ENCODE measurements around the gene NEK6. TPM values are rescaled to one million over a fixed set of nuclear protein-coding genes. Genes with fewer than 3 reads are reported as not detected.

NEK6 gene
- total RNA-seq, 4 donors from 2014 or later, result 6.0 to 14.7 (median 9.1) TPM

DNA sequence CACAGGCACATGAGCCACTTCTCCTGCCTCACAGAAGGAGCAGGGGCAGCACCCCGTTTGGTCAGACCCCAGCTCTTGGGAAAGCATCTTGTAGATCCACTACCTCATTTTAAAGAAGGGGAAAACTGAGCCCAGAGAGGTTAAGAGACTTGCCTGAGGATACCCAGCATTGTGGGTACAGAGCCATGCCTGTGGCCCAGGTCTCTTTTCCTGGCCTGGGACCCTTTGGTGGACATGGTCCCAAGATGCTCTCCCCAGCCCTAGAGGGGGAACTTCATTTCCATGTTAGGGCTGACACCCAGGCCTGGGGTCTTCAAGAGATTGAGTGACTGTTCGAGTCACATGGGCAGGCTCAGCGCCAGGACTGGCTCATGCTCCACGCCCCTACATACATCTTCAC is 64.2 kb downstream of the NEK6 start:
- DNase-seq (ENCODE audit: low spot score in 2 of 2), result no peak
- intact Hi-C loops (cut with DNase I; ENCODE audit: low total_unique reads), result loop anchor here (10.0 kb wide), 1 partner anchor 187 kb away; no protein-coding TSS in a partner anchor
- 75 to 93% methylated on average over 4 of the region's 4 CpGs for WGBS, 2 donors
- TF ChIP-seq CTCF (IDR thresholded peaks at IDR 0.05) (no peak), POLR2A (IDR thresholded peaks at IDR 0.05) (no peak)
- H3K4me3 ChIP-seq (ENCODE audit: low read depth, poor library complexity, severe bottlenecking), result no peak overlapping the region

DNA sequence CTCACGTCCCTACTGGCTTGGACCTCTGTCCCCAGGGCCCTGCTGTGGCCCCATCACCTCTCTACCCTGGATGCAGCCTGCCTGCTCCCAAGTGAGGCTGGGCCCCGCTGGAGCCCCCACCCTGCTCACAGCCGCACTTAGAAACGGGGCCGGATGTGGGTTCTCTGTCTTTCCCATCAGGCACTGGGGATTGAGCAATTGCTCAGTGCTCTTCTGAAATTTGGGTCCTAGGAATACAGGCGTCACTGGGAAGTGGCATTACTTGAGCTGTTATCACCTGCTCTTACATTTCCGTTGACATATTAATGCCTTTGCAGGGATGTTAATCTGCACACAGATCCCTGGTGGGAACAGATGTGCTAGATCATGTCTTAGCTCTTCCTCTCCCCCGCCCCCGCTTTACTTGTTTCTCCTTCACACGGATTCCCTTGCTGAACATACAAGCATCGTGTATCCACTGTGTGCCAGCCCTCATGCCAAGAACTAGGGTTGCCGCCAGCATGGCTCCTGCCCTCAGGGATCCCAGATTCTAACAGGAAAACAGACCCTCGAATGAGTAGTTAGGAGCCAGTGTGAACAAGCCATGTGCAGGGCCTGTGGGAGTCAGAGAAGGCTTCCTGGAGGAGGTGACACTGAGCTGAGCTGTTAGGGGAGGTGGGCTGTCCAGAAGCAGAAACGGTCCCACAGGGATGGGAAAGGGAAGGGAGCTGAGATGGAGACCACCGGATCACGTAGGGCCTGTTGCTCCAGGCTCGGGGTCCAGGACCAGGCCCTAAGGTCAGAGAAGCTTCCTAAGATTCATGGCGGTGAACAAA is 65.1 kb downstream of the NEK6 start:
- 87 to 89% methylated on average over 18 of the region's 18 CpGs for WGBS, 2 donors
- no peak overlapping the region for H3K4me3 ChIP-seq (ENCODE audit: low read depth, poor library complexity, severe bottlenecking)
- intact Hi-C loops (cut with DNase I; ENCODE audit: low total_unique reads), result loop anchor here (10.0 kb wide), 1 partner anchor 188 kb away; no protein-coding TSS in a partner anchor
- TF ChIP-seq CTCF (IDR thresholded peaks at IDR 0.05), result no peak
- no peak for TF ChIP-seq POLR2A (IDR thresholded peaks at IDR 0.05)
- DNase-seq (ENCODE audit: low spot score in 2 of 2), result no peak

- intact Hi-C loops (cut with DNase I; ENCODE audit: low total_unique reads), result loop anchor here (10.0 kb wide), 1 partner anchor 189 kb away; no protein-coding TSS in a partner anchor
- no peak for DNase-seq (ENCODE audit: low spot score in 2 of 2)
- 83 to 89% methylated on average over 9 to 10 of the region's 10 CpGs for WGBS, 2 donors
- TF ChIP-seq POLR2A (IDR thresholded peaks at IDR 0.05) (no peak), CTCF (IDR thresholded peaks at IDR 0.05) (no peak)
- H3K4me3 ChIP-seq (ENCODE audit: low read depth, poor library complexity, severe bottlenecking), result no peak overlapping the region
Measured at GRCh38 chr9:124323904-124324303, 66.2 kb downstream of the NEK6 start.

DNA sequence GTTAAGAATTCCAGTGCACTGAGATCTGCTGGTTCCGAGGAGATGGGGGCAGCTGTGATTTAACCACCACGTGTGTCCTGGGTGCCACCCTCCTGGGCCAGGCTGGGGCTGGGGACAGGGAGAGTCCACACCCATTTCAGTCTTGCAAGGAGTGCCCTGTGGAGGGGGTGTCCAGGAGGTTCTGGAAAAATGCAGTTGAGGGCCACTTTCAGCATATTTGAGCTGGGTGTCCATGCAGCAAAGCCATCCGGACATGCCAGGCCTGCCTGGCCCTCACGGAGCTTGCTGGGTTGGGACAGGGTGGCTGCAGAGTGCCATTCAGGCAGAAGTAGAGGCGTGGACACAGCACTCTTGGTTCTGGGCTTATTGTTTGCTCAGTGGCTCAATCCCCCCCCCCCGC is 68.1 kb downstream of the NEK6 start:
- 78 to 84% methylated on average over 4 to 6 of the region's 6 CpGs for WGBS, 2 donors
- DNase-seq (ENCODE audit: low spot score in 2 of 2), result no peak
- TF ChIP-seq CTCF (IDR thresholded peaks at IDR 0.05) (no peak), POLR2A (IDR thresholded peaks at IDR 0.05) (no peak)
- intact Hi-C loops (cut with DNase I; ENCODE audit: low total_unique reads), result loop anchor here (10.0 kb wide), 1 partner anchor 191 kb away; no protein-coding TSS in a partner anchor
- H3K4me3 ChIP-seq (ENCODE audit: low read depth, poor library complexity, severe bottlenecking), result no peak overlapping the region

DNA sequence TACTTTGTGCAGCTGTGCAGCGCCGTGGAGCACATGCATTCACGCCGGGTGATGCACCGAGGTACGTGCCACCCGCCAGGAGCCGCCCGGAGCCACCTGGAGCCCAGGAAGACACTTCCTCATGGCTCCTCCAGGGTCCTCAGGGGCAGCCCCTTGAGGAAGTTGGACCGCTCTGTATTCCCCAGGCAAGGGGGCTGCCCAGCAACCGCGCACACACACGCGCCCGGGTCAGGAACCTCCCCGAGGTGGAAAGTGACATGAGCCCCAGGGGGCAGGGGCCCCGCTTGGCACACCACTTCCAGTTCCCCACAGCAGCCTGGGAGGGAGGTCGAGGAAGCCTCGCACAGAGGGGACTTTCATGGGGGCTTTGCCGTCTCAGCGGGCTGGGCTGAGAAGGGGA is 68.6 kb downstream of the NEK6 start:
- DNase-seq (ENCODE audit: low spot score in 2 of 2), result no peak
- intact Hi-C loops (cut with DNase I; ENCODE audit: low total_unique reads), result loop anchor here (10.0 kb wide), 1 partner anchor 192 kb away; no protein-coding TSS in a partner anchor
- TF ChIP-seq CTCF (IDR thresholded peaks at IDR 0.05), result no peak
- no peak for TF ChIP-seq POLR2A (IDR thresholded peaks at IDR 0.05)
- WGBS, 2 donors, result 88 to 90% methylated on average over 18 to 19 of the region's 21 CpGs
- H3K4me3 ChIP-seq (ENCODE audit: low read depth, poor library complexity, severe bottlenecking), result no peak overlapping the region

Measured in lower leg skin (tissue), 4 donors.